ENCODE results near the gene CHD3.

Gene CHD3

DNA sequence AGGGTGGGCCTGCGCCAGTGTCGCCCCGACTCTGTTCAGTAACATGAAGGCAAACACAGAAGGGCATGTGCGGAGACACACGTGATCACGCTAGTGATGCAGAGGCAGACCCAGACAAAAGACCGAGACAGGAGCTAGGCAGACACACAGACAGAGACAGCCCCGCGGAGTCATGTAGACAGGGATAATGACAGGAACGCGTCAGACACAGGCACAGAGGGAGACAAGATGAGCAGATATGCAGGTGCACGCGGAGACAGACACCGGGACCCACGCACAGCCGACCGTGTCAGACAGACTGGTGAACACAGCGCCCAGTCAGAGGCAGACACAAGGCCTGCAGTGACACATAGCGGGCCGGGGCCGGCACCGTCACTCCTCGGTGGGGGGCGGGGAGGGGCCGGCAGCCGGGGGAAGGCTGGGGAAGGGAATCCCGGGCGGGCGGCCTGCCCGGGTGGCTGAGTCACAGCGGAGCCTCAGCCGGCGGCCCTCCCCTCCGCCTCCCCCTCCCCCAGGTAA is 47.1 kb upstream of the CHD3 start (continued):
- TF ChIP-seq ZNF202 (tag by site-specific recombination; IDR thresholded peaks at IDR 0.05; ENCODE audit: borderline replicate concordance) (no peak), ZNF121 (tag by site-specific recombination; IDR thresholded peaks at IDR 0.05) (no peak), ZNF571 (tag by site-specific recombination; IDR thresholded peaks at IDR 0.05) (no peak), ZBTB1 (tag by site-specific recombination; IDR thresholded peaks at IDR 0.05) (no peak), HOXC10 (CRISPR knock-in tag; IDR thresholded peaks at IDR 0.05) (no peak), KLF8 (tag by site-specific recombination; IDR thresholded peaks at IDR 0.05) (peak; percentile 44; the same call in 1 of the 2 replicates), GLIS1 (tag by site-specific recombination; IDR thresholded peaks at IDR 0.05) (peak; percentile 96), ZNF600 (tag by site-specific recombination; IDR thresholded peaks at IDR 0.05) (peak; percentile 96), ZNF311 (tag by site-specific recombination; IDR thresholded peaks at IDR 0.05; ENCODE audit: borderline replicate concordance) (no peak), TCF7L2 (IDR thresholded peaks at IDR 0.05; ENCODE audit: borderline replicate concordance, low read depth, low read length) (no peak), FEZF1 (tag by site-specific recombination; IDR thresholded peaks at IDR 0.05) (no peak), MZF1 (tag by site-specific recombination; IDR thresholded peaks at IDR 0.05; ENCODE audit: borderline replicate concordance) (no peak), ZNF510 (tag by site-specific recombination; IDR thresholded peaks at IDR 0.05; ENCODE audit: insufficient replicate concordance) (no peak), ZNF626 (tag by site-specific recombination; IDR thresholded peaks at IDR 0.05) (no peak), RBAK (tag by site-specific recombination; IDR thresholded peaks at IDR 0.05) (no peak), KLF7 (tag by site-specific recombination; IDR thresholded peaks at IDR 0.05; ENCODE audit: borderline replicate concordance) (no peak), ZNF777 (tag by site-specific recombination; IDR thresholded peaks at IDR 0.05; ENCODE audit: borderline replicate concordance) (no peak), TRIM28 (IDR thresholded peaks at IDR 0.05; ENCODE audit: borderline replicate concordance, low read length) (peak; percentile 38; the same call in 1 of the 2 replicates), ZFHX2 (tag by site-specific recombination; conservative IDR thresholded peaks at IDR 0.05) (no peak), ZNF184 (tag by site-specific recombination; IDR thresholded peaks at IDR 0.05) (no peak), ZNF169 (tag by site-specific recombination; IDR thresholded peaks at IDR 0.05) (no peak), ZBTB48 (tag by site-specific recombination; IDR thresholded peaks at IDR 0.05) (0 out of 2 replicates have a peak, but pooled peaks have one; percentile 35), ZNF404 (tag by site-specific recombination; IDR thresholded peaks at IDR 0.05) (no peak), ZNF16 (tag by site-specific recombination; IDR thresholded peaks at IDR 0.05; ENCODE audit: low read depth) (no peak), MYNN (tag by site-specific recombination; IDR thresholded peaks at IDR 0.05; ENCODE audit: borderline replicate concordance) (no peak), ZEB2 (tag by site-specific recombination; IDR thresholded peaks at IDR 0.05) (no peak; the same call in 1 of the 2 replicates), ZNF223 (tag by site-specific recombination; IDR thresholded peaks at IDR 0.05) (no peak; the same call in 1 of the 2 replicates), ZNF791 (tag by site-specific recombination; IDR thresholded peaks at IDR 0.05) (no peak), ZNF701 (tag by site-specific recombination; IDR thresholded peaks at IDR 0.05) (no peak), ZNF391 (tag by site-specific recombination; IDR thresholded peaks at IDR 0.05; ENCODE audit: borderline replicate concordance, low read depth) (0 out of 2 replicates have a peak, but pooled peaks have one; percentile 38), ZNF416 (tag by site-specific recombination; IDR thresholded peaks at IDR 0.05) (no peak), ZNF423 (tag by site-specific recombination; IDR thresholded peaks at IDR 0.05) (no peak), ZNF112 (tag by site-specific recombination; IDR thresholded peaks at IDR 0.05) (no peak), OSR2 (tag by site-specific recombination; IDR thresholded peaks at IDR 0.05) (0 out of 2 replicates have a peak, but pooled peaks have one; percentile 8)
- TF ChIP-seq, protein P1, sequence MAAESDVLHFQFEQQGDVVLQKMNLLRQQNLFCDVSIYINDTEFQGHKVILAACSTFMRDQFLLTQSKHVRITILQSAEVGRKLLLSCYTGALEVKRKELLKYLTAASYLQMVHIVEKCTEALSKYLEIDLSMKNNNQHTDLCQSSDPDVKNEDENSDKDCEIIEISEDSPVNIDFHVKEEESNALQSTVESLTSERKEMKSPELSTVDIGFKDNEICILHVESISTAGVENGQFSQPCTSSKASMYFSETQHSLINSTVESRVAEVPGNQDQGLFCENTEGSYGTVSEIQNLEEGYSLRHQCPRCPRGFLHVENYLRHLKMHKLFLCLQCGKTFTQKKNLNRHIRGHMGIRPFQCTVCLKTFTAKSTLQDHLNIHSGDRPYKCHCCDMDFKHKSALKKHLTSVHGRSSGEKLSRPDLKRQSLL (tag by site-specific recombination; IDR thresholded peaks at IDR 0.05), result no peak
- TF ChIP-seq, protein P2, sequence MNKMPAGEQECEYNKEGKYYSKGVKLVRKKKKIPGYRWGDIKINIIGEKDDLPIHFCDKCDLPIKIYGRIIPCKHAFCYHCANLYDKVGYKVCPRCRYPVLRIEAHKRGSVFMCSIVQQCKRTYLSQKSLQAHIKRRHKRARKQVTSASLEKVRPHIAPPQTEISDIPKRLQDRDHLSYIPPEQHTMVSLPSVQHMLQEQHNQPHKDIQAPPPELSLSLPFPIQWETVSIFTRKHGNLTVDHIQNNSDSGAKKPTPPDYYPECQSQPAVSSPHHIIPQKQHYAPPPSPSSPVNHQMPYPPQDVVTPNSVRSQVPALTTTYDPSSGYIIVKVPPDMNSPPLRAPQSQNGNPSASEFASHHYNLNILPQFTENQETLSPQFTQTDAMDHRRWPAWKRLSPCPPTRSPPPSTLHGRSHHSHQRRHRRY (tag by site-specific recombination; IDR thresholded peaks at IDR 0.05), result no peak
- TF ChIP-seq, protein P3, sequence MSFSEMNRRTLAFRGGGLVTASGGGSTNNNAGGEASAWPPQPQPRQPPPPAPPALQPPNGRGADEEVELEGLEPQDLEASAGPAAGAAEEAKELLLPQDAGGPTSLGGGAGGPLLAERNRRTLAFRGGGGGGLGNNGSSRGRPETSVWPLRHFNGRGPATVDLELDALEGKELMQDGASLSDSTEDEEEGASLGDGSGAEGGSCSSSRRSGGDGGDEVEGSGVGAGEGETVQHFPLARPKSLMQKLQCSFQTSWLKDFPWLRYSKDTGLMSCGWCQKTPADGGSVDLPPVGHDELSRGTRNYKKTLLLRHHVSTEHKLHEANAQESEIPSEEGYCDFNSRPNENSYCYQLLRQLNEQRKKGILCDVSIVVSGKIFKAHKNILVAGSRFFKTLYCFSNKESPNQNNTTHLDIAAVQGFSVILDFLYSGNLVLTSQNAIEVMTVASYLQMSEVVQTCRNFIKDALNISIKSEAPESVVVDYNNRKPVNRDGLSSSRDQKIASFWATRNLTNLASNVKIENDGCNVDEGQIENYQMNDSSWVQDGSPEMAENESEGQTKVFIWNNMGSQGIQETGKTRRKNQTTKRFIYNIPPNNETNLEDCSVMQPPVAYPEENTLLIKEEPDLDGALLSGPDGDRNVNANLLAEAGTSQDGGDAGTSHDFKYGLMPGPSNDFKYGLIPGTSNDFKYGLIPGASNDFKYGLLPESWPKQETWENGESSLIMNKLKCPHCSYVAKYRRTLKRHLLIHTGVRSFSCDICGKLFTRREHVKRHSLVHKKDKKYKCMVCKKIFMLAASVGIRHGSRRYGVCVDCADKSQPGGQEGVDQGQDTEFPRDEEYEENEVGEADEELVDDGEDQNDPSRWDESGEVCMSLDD (tag by site-specific recombination; IDR thresholded peaks at IDR 0.05), result no peak; the same call in 1 of the 2 replicates
- TF ChIP-seq, protein P4, sequence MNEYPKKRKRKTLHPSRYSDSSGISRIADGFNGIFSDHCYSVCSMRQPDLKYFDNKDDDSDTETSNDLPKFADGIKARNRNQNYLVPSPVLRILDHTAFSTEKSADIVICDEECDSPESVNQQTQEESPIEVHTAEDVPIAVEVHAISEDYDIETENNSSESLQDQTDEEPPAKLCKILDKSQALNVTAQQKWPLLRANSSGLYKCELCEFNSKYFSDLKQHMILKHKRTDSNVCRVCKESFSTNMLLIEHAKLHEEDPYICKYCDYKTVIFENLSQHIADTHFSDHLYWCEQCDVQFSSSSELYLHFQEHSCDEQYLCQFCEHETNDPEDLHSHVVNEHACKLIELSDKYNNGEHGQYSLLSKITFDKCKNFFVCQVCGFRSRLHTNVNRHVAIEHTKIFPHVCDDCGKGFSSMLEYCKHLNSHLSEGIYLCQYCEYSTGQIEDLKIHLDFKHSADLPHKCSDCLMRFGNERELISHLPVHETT (tag by site-specific recombination; IDR thresholded peaks at IDR 0.05), result no peak
